GM19328 (cell line): Measurements from ENCODE around the gene AFG1L.

Experiments
- ATAC-seq: cut with Tn5 transposase; IDR thresholded peaks from one replicate; pipeline ENCODE4 v1.9.1; 2021; ENCODE audit warnings: mild to moderate bottlenecking, moderate library complexity; ENCODE audit not compliant: unreplicated experiment

AFG1L gene

DNA sequence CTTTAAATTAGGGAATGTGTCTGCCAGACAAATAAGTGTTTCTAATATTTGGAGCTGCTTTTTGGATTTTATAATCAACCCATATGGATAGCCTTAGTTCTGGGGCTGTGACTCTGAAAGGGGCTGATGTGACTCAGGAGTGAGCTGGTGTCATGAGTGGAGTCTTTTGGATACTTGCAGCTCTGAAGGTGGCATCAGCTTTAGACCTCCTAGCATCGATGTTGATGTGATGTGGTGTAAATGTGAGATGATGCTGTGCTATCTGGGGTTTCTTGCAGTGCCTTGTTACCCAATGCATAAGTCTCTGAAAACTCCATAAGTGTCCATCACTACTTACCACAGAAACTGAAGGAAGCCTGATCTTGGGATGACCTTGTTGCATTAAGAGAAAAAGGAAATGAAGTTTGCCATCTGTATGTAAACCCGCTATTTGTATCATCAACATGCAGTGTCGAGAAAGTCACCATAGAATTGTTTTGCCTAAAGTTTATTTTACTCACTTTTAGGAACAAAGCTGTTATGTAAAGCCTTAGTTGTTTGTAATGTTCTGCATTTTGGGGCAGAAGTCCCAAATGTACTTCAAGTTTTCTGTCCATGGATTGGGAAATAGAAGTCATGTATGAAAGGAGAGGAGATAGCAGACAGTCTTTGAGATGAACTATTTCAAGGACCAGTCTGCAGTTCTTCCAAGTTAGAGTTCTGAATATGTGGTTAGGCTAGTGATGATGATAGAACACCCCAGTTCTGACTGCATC is 273.9 kb downstream of the AFG1L start:
- ATAC-seq: no peak

DNA sequence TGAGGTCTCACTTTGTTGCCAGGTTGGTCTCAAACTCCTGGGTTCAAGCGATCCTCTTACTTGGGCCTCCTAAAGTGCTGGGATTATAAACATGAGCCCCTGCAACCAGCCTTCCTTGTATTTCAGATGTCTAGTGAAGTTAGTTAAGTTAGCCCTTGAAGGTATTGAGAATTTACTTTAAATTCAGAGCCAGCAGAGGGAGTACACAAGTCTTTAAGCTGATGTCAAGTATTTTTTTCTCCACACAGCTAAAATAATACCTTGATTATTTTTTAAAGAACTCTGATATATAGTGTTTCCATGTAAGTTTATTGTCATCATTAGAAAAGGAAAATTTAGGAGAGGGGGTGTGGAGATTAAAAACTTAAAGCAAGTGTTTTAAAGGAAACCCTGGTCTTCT is 275.7 kb downstream of the AFG1L start:
- ATAC-seq: no peak

DNA sequence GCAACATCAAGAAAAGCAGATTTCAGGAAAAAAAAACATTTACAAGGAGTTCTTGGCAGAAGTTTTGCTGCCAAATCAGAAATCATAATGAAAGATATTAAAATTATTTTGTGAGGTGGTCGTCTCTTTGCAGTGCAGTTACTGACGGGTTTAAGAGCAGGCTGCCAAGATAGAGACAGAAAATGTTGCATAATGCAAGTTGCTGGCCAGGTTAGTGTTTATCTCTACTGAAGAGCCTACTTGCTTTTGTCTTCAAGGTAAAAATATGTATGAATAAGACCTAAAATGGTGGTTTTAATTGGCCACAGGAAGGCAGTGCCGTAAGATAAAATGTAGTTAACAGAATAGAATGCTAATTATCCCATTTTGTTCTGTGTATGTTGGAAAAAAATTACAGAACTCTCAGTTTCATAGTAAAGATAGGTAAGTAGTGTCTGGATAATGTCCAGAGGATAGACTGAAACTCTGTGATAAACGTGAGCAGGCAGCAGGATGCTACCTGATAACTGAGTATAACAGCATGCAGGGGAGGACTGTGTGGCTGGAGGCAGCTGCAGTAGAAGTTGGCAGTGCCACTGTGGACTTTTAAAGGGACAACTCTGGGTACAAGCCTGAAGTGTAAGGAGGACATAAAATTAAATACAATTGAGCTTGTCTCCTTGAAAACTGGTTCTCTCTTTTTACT is 279.7 kb downstream of the AFG1L start:
- ATAC-seq: no peak
